GM12874 (cell line): ENCODE results near the gene SLC17A5.

Experiments
- CTCF ChIP-seq: IDR thresholded peaks from 2 replicates; pipeline ENCODE4 v1.5.1; 2011; ENCODE audit warnings: low read depth, mild to moderate bottlenecking, control low read depth, low read length, moderate library complexity; ENCODE audit not compliant: insufficient read depth

Gene SLC17A5

GRCh38 chr6:73656531-73657145, 2.8 kb upstream of the SLC17A5 start:
- no peak for TF ChIP-seq CTCF

- TF ChIP-seq CTCF: no peak
These were observed 1.6 kb upstream of the SLC17A5 start for GRCh38 chr6:73655341-73655917.

GRCh38 chr6:73652637-73653570, 888 bp downstream of the SLC17A5 start:
- TF ChIP-seq CTCF: peak; percentile 13; the same call in 1 of the 2 replicates

- TF ChIP-seq CTCF: no peak
These were observed 4.0 kb downstream of the SLC17A5 start for GRCh38 chr6:73649783-73650182.

GRCh38 chr6:73648166-73648565, 5.6 kb downstream of the SLC17A5 start:
- no peak for TF ChIP-seq CTCF

GRCh38 chr6:73644941-73645591, 8.7 kb downstream of the SLC17A5 start:
- no peak for TF ChIP-seq CTCF

- TF ChIP-seq CTCF: no peak
These were observed 9.8 kb downstream of the SLC17A5 start for GRCh38 chr6:73644030-73644429.
